DOHH2 (cell line): ENCODE data around the gene PACSIN1.

Experiments used
- H3F3A ChIP-seq: fragments of 200-600 bp; sonication (generic), shearing (Covaris generic); 2 replicates; pipeline ENCODE4 v1.6.0; 2016; ENCODE audit warnings: antibody characterized with exemption, mild to moderate bottlenecking; ENCODE audit not compliant: control insufficient read depth, insufficient read depth
- H3K27ac ChIP-seq: fragments of 200-600 bp; sonication (generic); 2 replicates; pipeline ENCODE4 v1.5.1; 2014; ENCODE audit warnings: low read depth, mild to moderate bottlenecking, low read length, moderate library complexity
- H3K27me3 ChIP-seq: fragments of 200-600 bp; sonication (generic); 2 replicates; pipeline ENCODE4 v1.6.1; 2014; ENCODE audit warnings: mild to moderate bottlenecking, low read length, mixed read lengths; ENCODE audit not compliant: control insufficient read depth
- H3K36me3 ChIP-seq: fragments of 200-600 bp; sonication (generic); 2 replicates; pipeline ENCODE4 v1.6.1; 2014; ENCODE audit warnings: mild to moderate bottlenecking, low read length, moderate library complexity, mixed read lengths; ENCODE audit not compliant: control insufficient read depth
- H3K4me1 ChIP-seq: fragments of 200-600 bp; sonication (generic); 2 replicates; pipeline ENCODE4 v1.6.1; 2014; ENCODE audit warnings: mild to moderate bottlenecking, low read length, mixed read lengths; ENCODE audit not compliant: control insufficient read depth
- H3K4me2 ChIP-seq: fragments of 200-600 bp; sonication (generic); 2 replicates; pipeline ENCODE4 v1.6.0; 2014; ENCODE audit warnings: mild to moderate bottlenecking, low read length, moderate library complexity
- H3K4me3 ChIP-seq: fragments of 200-600 bp; sonication (generic); 2 replicates; pipeline ENCODE4 v1.5.1; 2014; ENCODE audit warnings: mild to moderate bottlenecking, low read length, mixed read lengths
- H3K79me2 ChIP-seq: fragments of 200-600 bp; sonication (generic); 2 replicates; pipeline ENCODE4 v1.6.1; 2014; ENCODE audit warnings: mild to moderate bottlenecking, low read length, mixed read lengths; ENCODE audit not compliant: control insufficient read depth
- H3K9me2 ChIP-seq: fragments of 200-600 bp; sonication (generic); replicated peaks from 2 replicates; pipeline ENCODE4 v1.6.1; 2014; ENCODE audit warnings: mild to moderate bottlenecking, low read length, mixed read lengths; ENCODE audit not compliant: control insufficient read depth
- H3K9me3 ChIP-seq: fragments of 200-600 bp; sonication (generic); 2 replicates; pipeline ENCODE4 v1.6.1; 2014; ENCODE audit warnings: antibody characterized with exemption, low read length, mixed read lengths; ENCODE audit not compliant: control insufficient read depth, insufficient read depth
- H4K20me1 ChIP-seq: fragments of 200-600 bp; sonication (generic); 2 replicates; pipeline ENCODE4 v1.6.0; 2014; ENCODE audit warnings: low read depth, mild to moderate bottlenecking, antibody characterized with exemption, low read length, moderate library complexity; ENCODE audit not compliant: control insufficient read depth, insufficient read depth
- CTCF ChIP-seq: fragments of 200-600 bp; sonication (generic); IDR thresholded peaks from one replicate; pipeline ENCODE4 v1.5.1; 2014; ENCODE audit warnings: antibody characterized with exemption, mild to moderate bottlenecking, low read depth, low read length; ENCODE audit not compliant: poor library complexity, severe bottlenecking
- EZH2phosphoT487 ChIP-seq: fragments of 200-600 bp; sonication (generic); IDR thresholded peaks from 2 replicates; pipeline ENCODE4 v1.6.1; 2017; ENCODE audit warnings: borderline replicate concordance, mild to moderate bottlenecking, antibody characterized with exemption, low read length, moderate library complexity, mixed read lengths

The PACSIN1 gene

GRCh38 chr6:34566830-34567546 is 101.1 kb downstream of the PACSIN1 start:
- Histone ChIP-seq H3K36me3 (no peaks in the 10 kb centered on the region), H4K20me1 (no peaks in the 10 kb centered on the region), H3K9me2 (no peaks in the 10 kb centered on the region), H3K27ac (no peak overlapping the region), H3K9me3 (no peaks in the 10 kb centered on the region), H3K4me3 (no peak overlapping the region), H3K27me3 (peaks cover 4% of the 10 kb centered on the region; the same call in 1 of the 2 replicates), H3F3A (no peaks in the 10 kb centered on the region), H3K79me2 (no peaks in the 10 kb centered on the region), H3K4me1 (no peaks in the 10 kb centered on the region), H3K4me2 (no peak overlapping the region)
- TF ChIP-seq EZH2phosphoT487 (no peak), CTCF (no peak)

DNA sequence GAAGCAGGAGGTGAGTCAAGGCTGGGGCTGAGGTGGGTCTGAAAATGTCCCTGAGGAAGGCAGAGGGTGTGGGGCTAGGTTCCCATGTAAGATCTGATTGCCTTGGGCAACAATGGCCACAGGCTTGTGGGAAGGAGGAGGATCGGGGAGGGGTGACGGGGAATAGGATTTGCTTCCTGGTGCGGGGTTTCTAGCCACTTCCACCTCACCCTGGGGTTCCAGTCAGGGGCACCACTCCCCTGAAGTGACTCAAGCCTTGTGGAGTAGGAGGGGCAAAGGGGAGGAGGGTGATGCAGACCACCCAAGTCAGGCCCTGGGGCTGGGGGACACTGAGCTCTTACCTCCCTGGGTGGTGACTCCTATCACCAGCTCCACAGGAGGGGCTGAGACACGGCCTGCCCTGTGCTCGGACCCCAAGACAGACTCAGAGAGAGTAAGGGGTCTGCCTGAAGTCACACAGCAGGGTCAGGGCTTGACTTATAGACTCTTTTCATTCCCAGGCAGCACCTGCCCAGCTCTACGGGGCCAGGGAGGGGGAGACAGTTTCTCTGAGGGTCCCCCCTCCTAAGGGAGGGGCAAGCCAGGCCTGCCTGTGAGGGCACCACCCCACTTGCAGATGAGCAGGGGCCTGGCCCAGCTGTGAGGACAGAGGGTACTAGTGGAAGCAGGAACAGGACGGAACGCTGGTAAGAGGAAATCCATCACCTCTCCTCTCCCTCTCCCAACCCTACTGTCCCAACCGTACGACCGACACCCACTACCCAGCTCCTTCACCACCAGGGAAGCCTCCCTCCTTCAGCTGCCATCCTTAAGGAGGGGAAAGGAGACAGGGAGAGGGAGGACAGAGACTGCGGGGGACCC is 102.7 kb downstream of the PACSIN1 start:
- H3F3A ChIP-seq: no peaks in the 10 kb centered on the region
- H3K9me2 ChIP-seq: no peaks in the 10 kb centered on the region
- no peaks in the 10 kb centered on the region for H3K4me1 ChIP-seq
- peaks cover 4% of the 10 kb centered on the region; the same call in 1 of the 2 replicates for H3K27me3 ChIP-seq
- H3K4me3 ChIP-seq: no peak overlapping the region
- H4K20me1 ChIP-seq: no peaks in the 10 kb centered on the region
- H3K27ac ChIP-seq: no peak overlapping the region
- no peaks in the 10 kb centered on the region for H3K79me2 ChIP-seq
- H3K4me2 ChIP-seq: no peak overlapping the region
- TF ChIP-seq EZH2phosphoT487: no peak
- TF ChIP-seq CTCF: no peak
- H3K36me3 ChIP-seq: no peaks in the 10 kb centered on the region
- no peaks in the 10 kb centered on the region for H3K9me3 ChIP-seq

- H3K4me3 ChIP-seq: no peak overlapping the region
- H3K79me2 ChIP-seq: no peaks in the 10 kb centered on the region
- H3K4me2 ChIP-seq: no peak overlapping the region
- TF ChIP-seq CTCF: no peak
- TF ChIP-seq EZH2phosphoT487: no peak
- no peaks in the 10 kb centered on the region for H3K9me3 ChIP-seq
- H3K36me3 ChIP-seq: no peaks in the 10 kb centered on the region
- H3K27me3 ChIP-seq: peaks cover 3% of the 10 kb centered on the region; the same call in 1 of the 2 replicates
- no peak overlapping the region for H3K27ac ChIP-seq
- H3K4me1 ChIP-seq: no peaks in the 10 kb centered on the region
- no peaks in the 10 kb centered on the region for H3F3A ChIP-seq
- no peaks in the 10 kb centered on the region for H4K20me1 ChIP-seq
- no peaks in the 10 kb centered on the region for H3K9me2 ChIP-seq
Measured at GRCh38 chr6:34569361-34569973, 103.6 kb downstream of the PACSIN1 start.
